ENCODE measurements around the gene SYNE1. TPM values are rescaled to one million over a fixed set of nuclear protein-coding genes. Genes with fewer than 3 reads are reported as not detected.
A peak's percentile ranks its signal among the peaks of the same experiment; 100 is the strongest.

SYNE1 gene
- total RNA-seq, 2 donors from 2014 or later = 135 to 160 TPM

- H3K4me3 ChIP-seq = peak overlapping the region; percentile 49 to 54
- no peaks in the 10 kb centered on the region for H3K27me3 ChIP-seq
- H3K27ac ChIP-seq = peak overlapping the region; percentile 84 to 95
- H3K36me3 ChIP-seq = peaks cover 20% of the 10 kb centered on the region
- no peak for DNase-seq (ENCODE audit: low spot score)
- TF ChIP-seq CTCF (IDR thresholded peaks at IDR 0.05) = no peak
- H3K9me3 ChIP-seq = no peaks in the 10 kb centered on the region
- peaks cover 0 to 11% of the 10 kb centered on the region in 2 donors for H3K4me1 ChIP-seq
Observed at GRCh38 chr6:152379423-152379822, 257.7 kb downstream of the SYNE1 start.

- DNase-seq (ENCODE audit: low spot score) = no peak
- peak overlapping the region in 1 of 2 donors; percentile 6 for H3K4me3 ChIP-seq
- H3K36me3 ChIP-seq = peaks cover 33% of the 10 kb centered on the region
- peak overlapping the region; percentile 84 to 95 for H3K27ac ChIP-seq
- no peaks in the 10 kb centered on the region for H3K9me3 ChIP-seq
- H3K4me1 ChIP-seq = peaks cover 0 to 11% of the 10 kb centered on the region in 2 donors
- TF ChIP-seq CTCF (IDR thresholded peaks at IDR 0.05) = no peak
- H3K27me3 ChIP-seq = no peaks in the 10 kb centered on the region
Observed at GRCh38 chr6:152378169-152378568, 259.0 kb downstream of the SYNE1 start.

- no peak for DNase-seq (ENCODE audit: low spot score)
- TF ChIP-seq CTCF (IDR thresholded peaks at IDR 0.05) = no peak
- Histone ChIP-seq H3K27ac (no peak overlapping the region), H3K4me1 (no peaks in the 10 kb centered on the region), H3K36me3 (peaks cover 58% of the 10 kb centered on the region), H3K27me3 (no peaks in the 10 kb centered on the region), H3K4me3 (no peak overlapping the region), H3K9me3 (no peaks in the 10 kb centered on the region)
Observed at GRCh38 chr6:152375197-152375596, 262.0 kb downstream of the SYNE1 start.

- Histone ChIP-seq H3K36me3 (peaks cover 67% of the 10 kb centered on the region), H3K27me3 (no peaks in the 10 kb centered on the region), H3K27ac (no peak overlapping the region), H3K4me1 (peaks cover 0 to 16% of the 10 kb centered on the region in 2 donors), H3K9me3 (no peaks in the 10 kb centered on the region), H3K4me3 (no peak overlapping the region)
- no peak for DNase-seq (ENCODE audit: low spot score)
- no peak for TF ChIP-seq CTCF (IDR thresholded peaks at IDR 0.05)
Observed at GRCh38 chr6:152372945-152373344, 264.2 kb downstream of the SYNE1 start.

- no peak for DNase-seq (ENCODE audit: low spot score)
- Histone ChIP-seq H3K4me3 (no peak overlapping the region), H3K9me3 (no peaks in the 10 kb centered on the region), H3K27me3 (no peaks in the 10 kb centered on the region), H3K27ac (no peak overlapping the region), H3K4me1 (peaks cover 0 to 19% of the 10 kb centered on the region in 2 donors), H3K36me3 (peaks cover 72% of the 10 kb centered on the region)
- no peak for TF ChIP-seq CTCF (IDR thresholded peaks at IDR 0.05)
Observed at GRCh38 chr6:152371775-152372174, 265.4 kb downstream of the SYNE1 start.

All from right atrium auricular region (tissue), 2 donors.